Sigmoid colon (tissue), 7 donors: Measurements from ENCODE around the gene PPFIA4. TPM values are rescaled to one million over a fixed set of nuclear protein-coding genes. Genes with fewer than 3 reads are reported as not detected.
A peak's percentile ranks its signal among the peaks of the same experiment; 100 is the strongest.
"Not testable (repeated sequence)": the region's sequence is repeated elsewhere in the genome, so short reads cannot be mapped to it uniquely, and the experiment has no call there.

ENCODE experiments used
- DNase-seq: peaks from one replicate; pipeline ENCODE4 v3.0.0-alpha.2; 2019
- H3K27ac ChIP-seq, 4 donors: fragments of 200-600 bp; sonication (generic); one replicate each; pipeline ENCODE4 v1.5.1; 2016 to 2019; ENCODE audit warnings: mild to moderate bottlenecking in 1 of 4
- H3K27me3 ChIP-seq, 3 donors: fragments of 200-600 bp; sonication (generic); one replicate each; pipeline ENCODE4 v1.5.1; 2019; ENCODE audit warnings: mild to moderate bottlenecking in 1 of 3
- H3K36me3 ChIP-seq, 4 donors: fragments of 200-600 bp; sonication (generic); one replicate each; pipeline ENCODE4 v1.5.1; 2016 to 2019
- H3K4me1 ChIP-seq, 4 donors: fragments of 200-600 bp; sonication (generic); one replicate each; pipeline ENCODE4 v1.5.1; 2017 to 2019
- H3K4me3 ChIP-seq, 4 donors: fragments of 200-600 bp; sonication (generic); one replicate each; pipeline ENCODE4 v1.5.1; 2017 to 2019; ENCODE audit warnings: mild to moderate bottlenecking in 2 of 4, moderate library complexity in 1 of 4
- H3K9me3 ChIP-seq, 4 donors: fragments of 200-600 bp in 3 of 4; sonication (generic) in 3 of 4; one replicate each; pipeline versions ENCODE4 v1.5.1 to v1.6.1; 2013 to 2019
- EP300 ChIP-seq, 4 donors: sonication (generic); formaldehyde crosslinking; IDR thresholded peaks; one replicate each; pipeline ENCODE4 v1.6.1; 2017; ENCODE audit warnings: antibody characterized with exemption in 4 of 4
- POLR2A ChIP-seq, 2 donors: fragments of 450-650 bp; IDR thresholded peaks; one replicate each; pipeline ENCODE4 v1.6.1; 2016; ENCODE audit warnings: antibody characterized with exemption in 2 of 2, mild to moderate bottlenecking in 2 of 2, moderate library complexity in 2 of 2
- POLR2AphosphoS5 ChIP-seq, 4 donors: sonication (generic); formaldehyde crosslinking; IDR thresholded peaks; one replicate each; pipeline ENCODE4 v1.6.1; 2017; ENCODE audit warnings: antibody characterized with exemption in 4 of 4
- WGBS, 2 donors: extraction: QIAGEN DNeasy Blood & Tissue Kit; methylation state at CpG; one replicate each; pipeline ENCODE4 v1.1.7; 2013; 5-methylcytosine and 5-hydroxymethylcytosine counted together
- intact Hi-C: fragments of 100-400 bp; cut with DNase I; formaldehyde crosslinking; loops from one replicate; pipeline ENCODE4 v1.15.1; 2023
- polyA plus RNA-seq, 3 donors: library from polyadenylated mRNA; stranded (reverse); fragments of 200-250 nt; gene quantifications; one replicate each; pipeline ENCODE4 v1.2.3, GENCODE V29; 2013
- total RNA-seq, 4 donors: library from RNA; depleted of rRNA; stranded (reverse); fragments of >200 nt; gene quantifications; one replicate each; pipeline ENCODE4 v1.1.0, GENCODE V29; 2016
- TF ChIP-seq, protein P1 (sequence below), 4 experiments: fragments of 450-650 bp in 3 of 4; fragments of 200-600 bp in 1 of 4; IDR thresholded peaks; one replicate each; pipeline ENCODE4 v1.5.1; 2016 to 2019; ENCODE audit warnings: antibody characterized with exemption in 4 of 4, mild to moderate bottlenecking in 3 of 4, moderate library complexity in 2 of 4
- donor health status: healthy with polysubstance abuse.
- donor health status: Bipolar disorder and iron deficiency.
- donor health status: healthy.

PPFIA4 gene
- total and polyA plus RNA-seq, 7 donors = 0.52 to 15.0 (median 1.4) TPM; not detected in 2

DNA sequence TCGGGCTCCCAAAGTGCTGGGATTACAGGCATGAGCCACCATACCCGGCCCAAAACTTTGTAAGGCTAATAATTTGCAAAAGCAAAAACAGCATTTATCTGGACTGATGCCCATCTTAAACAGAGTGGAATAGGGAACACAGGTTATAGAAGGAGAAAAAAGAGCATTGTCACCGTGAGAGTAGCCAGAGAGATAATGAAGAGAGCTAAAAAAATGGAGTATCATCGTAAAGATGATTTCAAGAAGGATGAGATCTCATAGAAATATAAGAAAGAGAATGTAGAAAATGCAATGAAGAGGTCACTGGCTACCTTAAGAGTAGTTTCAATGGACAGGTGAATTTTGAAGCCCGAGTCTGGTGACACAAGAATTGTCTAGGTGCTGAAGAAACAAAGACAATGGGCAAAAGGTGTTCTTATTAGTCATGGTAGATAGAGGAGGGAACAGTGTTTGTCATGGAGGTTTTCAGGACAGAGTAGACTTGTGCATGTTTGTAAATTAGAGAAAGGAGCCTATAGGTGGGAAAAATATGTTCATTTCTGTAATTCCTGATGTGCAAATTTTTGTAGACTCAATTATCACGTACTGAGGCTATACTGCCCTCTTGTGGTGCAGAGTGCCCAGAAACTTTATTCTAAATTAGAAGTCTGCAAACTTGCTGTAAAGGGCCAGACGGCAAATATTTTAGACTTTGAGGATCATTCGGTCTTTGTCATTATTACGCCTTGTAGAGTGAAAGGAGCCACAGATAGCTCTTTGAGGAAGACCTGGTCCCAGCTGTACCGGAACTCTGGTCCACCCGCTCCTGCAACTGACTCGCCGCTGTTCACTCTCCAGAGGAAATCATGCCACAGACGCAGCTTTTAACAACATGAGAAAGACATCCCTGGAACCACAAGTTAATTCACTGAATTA lies 27.2 kb upstream of the PPFIA4 start:
- DNase-seq = no peak
- TF ChIP-seq EP300 (IDR thresholded peaks at IDR 0.05) = no peak
- no peak for TF ChIP-seq POLR2A (IDR thresholded peaks at IDR 0.05)
- TF ChIP-seq POLR2AphosphoS5 (IDR thresholded peaks at IDR 0.05) = no peak
- TF ChIP-seq, protein P1, sequence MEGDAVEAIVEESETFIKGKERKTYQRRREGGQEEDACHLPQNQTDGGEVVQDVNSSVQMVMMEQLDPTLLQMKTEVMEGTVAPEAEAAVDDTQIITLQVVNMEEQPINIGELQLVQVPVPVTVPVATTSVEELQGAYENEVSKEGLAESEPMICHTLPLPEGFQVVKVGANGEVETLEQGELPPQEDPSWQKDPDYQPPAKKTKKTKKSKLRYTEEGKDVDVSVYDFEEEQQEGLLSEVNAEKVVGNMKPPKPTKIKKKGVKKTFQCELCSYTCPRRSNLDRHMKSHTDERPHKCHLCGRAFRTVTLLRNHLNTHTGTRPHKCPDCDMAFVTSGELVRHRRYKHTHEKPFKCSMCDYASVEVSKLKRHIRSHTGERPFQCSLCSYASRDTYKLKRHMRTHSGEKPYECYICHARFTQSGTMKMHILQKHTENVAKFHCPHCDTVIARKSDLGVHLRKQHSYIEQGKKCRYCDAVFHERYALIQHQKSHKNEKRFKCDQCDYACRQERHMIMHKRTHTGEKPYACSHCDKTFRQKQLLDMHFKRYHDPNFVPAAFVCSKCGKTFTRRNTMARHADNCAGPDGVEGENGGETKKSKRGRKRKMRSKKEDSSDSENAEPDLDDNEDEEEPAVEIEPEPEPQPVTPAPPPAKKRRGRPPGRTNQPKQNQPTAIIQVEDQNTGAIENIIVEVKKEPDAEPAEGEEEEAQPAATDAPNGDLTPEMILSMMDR (IDR thresholded peaks at IDR 0.05) = peak; percentile 41 to 68 (median 58)
- H3K9me3 ChIP-seq = no peaks in the 10 kb centered on the region
- no peak overlapping the region for H3K27ac ChIP-seq
- H3K4me3 ChIP-seq = no peak overlapping the region
- no peaks in the 10 kb centered on the region for H3K27me3 ChIP-seq
- WGBS, 2 donors = 41 to 43% methylated on average over 14 of the region's 14 CpGs
- H3K4me1 ChIP-seq = no peaks in the 10 kb centered on the region
- intact Hi-C loops = no loop called here
- no peaks in the 10 kb centered on the region for H3K36me3 ChIP-seq

- intact Hi-C loops = loop anchor here (10.0 kb wide), 1 partner anchor 246 kb away; no protein-coding TSS in a partner anchor
- no peak overlapping the region for H3K4me3 ChIP-seq
- no peaks in the 10 kb centered on the region for H3K27me3 ChIP-seq
- H3K9me3 ChIP-seq = no peaks in the 10 kb centered on the region
- WGBS, 2 donors = 80 to 91% methylated on average over 3 of the region's 3 CpGs
- no peaks in the 10 kb centered on the region for H3K4me1 ChIP-seq
- H3K27ac ChIP-seq = no peak overlapping the region
- TF ChIP-seq POLR2AphosphoS5 (IDR thresholded peaks at IDR 0.05) = no peak
- no peak for TF ChIP-seq POLR2A (IDR thresholded peaks at IDR 0.05)
- TF ChIP-seq EP300 (IDR thresholded peaks at IDR 0.05) = no peak
- TF ChIP-seq, protein P1 (IDR thresholded peaks at IDR 0.05) = no peak
- no peak for DNase-seq
- no peaks in the 10 kb centered on the region for H3K36me3 ChIP-seq
Measured at GRCh38 chr1:203000217-203000944, 25.9 kb upstream of the PPFIA4 start.

DNA sequence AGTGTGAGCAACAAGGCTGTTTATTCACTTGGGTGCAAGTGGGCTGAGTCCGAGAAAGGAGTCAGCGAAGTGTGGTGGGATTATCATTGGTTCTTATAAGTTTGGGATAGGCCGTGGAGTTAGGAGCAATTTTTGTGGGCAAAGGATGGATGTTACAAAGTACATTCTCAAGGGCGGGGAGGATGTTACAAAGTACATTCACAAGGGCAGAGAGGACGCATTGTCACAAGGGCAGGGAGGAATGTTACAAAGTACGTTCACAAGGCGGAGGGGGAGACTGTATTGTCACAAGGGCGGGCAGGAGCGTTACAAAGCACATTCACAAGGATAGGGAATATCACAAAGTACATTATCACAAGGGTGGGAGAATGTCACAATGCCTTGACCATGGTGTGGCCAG lies 24.3 kb upstream of the PPFIA4 start:
- H3K36me3 ChIP-seq = no peaks in the 10 kb centered on the region
- intact Hi-C loops = loop anchor here (10.0 kb wide), 1 partner anchor 247 kb away; no protein-coding TSS in a partner anchor
- DNase-seq = no peak
- TF ChIP-seq, protein P1 (IDR thresholded peaks at IDR 0.05) = no peak
- TF ChIP-seq EP300 (IDR thresholded peaks at IDR 0.05) (no peak), POLR2AphosphoS5 (IDR thresholded peaks at IDR 0.05) (no peak), POLR2A (IDR thresholded peaks at IDR 0.05) (no peak)
- 84 to 85% methylated on average over 9 of the region's 9 CpGs for WGBS, 2 donors
- no peaks in the 10 kb centered on the region for H3K27me3 ChIP-seq
- no peaks in the 10 kb centered on the region for H3K9me3 ChIP-seq
- no peak overlapping the region for H3K27ac ChIP-seq
- no peak overlapping the region for H3K4me3 ChIP-seq
- H3K4me1 ChIP-seq = peaks cover 0 to 10% (median 7%) of the 10 kb centered on the region in 4 donors

DNA sequence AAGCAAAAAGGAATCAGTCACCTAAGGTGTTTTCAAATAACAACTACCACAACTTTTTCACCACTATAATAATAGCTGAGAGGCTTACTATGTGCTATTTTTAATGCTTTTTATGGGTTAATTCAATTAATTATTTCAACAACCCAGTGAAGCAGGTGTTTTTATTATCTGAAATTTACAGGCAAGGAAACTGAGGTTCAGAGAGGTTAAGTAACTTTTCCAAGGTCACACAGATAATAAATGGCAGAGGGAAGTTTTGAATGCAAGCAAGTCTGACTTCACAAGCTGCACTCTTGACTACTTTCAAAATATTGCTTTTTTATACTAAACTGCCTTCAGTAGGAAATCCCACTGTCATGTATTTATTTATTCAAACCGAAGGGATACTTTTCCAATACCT lies 23.3 kb upstream of the PPFIA4 start:
- TF ChIP-seq POLR2AphosphoS5 (IDR thresholded peaks at IDR 0.05) (no peak), POLR2A (IDR thresholded peaks at IDR 0.05) (no peak), EP300 (IDR thresholded peaks at IDR 0.05) (no peak)
- TF ChIP-seq, protein P1 (IDR thresholded peaks at IDR 0.05) = no peak
- Histone ChIP-seq H3K27ac (no peak overlapping the region), H3K4me3 (no peak overlapping the region), H3K9me3 (no peaks in the 10 kb centered on the region), H3K4me1 (peaks cover 0 to 12% (median 7%) of the 10 kb centered on the region in 4 donors), H3K36me3 (no peaks in the 10 kb centered on the region), H3K27me3 (no peaks in the 10 kb centered on the region)
- WGBS, 2 donors = 82 to 88% methylated on average over 1 of the region's 1 CpG
- intact Hi-C loops = loop anchor here (10.0 kb wide), 1 partner anchor 248 kb away; no protein-coding TSS in a partner anchor
- no peak for DNase-seq

GRCh38 chr1:203005395-203006142 lies 20.7 kb upstream of the PPFIA4 start:
- peak overlapping the region in 2 of 4 donors; percentile 94 to 96 for H3K27ac ChIP-seq
- peaks cover 0 to 20% (median 10%) of the 10 kb centered on the region in 4 donors for H3K36me3 ChIP-seq
- not testable (repeated sequence) for H3K9me3 ChIP-seq, DNase-seq, H3K27me3 ChIP-seq
- 72 to 73% methylated on average over 17 of the region's 17 CpGs for WGBS, 2 donors
- peak overlapping the region in 1 of 4 donors; percentile 76 for H3K4me3 ChIP-seq
- intact Hi-C loops = loop anchor here (2.0 to 10.0 kb wide), 4 partner anchors 37 to 251 kb away; partner anchors contain the start of genes KLHL12 and PCAT6
- peaks cover 0 to 30% (median 26%) of the 10 kb centered on the region in 4 donors for H3K4me1 ChIP-seq
